G401 (cell line): ENCODE results near the gene PPL. TPM values are rescaled to one million over a fixed set of nuclear protein-coding genes. Genes with fewer than 3 reads are reported as not detected.

Experiments
- DNase-seq: peaks from one replicate; pipeline ENCODE4 v3.0.0-alpha.2; 2015; ENCODE audit warnings: low spot score
- in situ Hi-C: cut with HindIII; loops from 2 replicates; pipeline ENCODE4 v1.10.0; 2016; ENCODE audit warnings: low sequenced_read_pairs, mixed read lengths
- total RNA-seq: library from RNA; depleted of rRNA; stranded (reverse); fragments of >200 nt; shearing (Covaris generic); gene quantifications from 2 replicates; pipeline ENCODE4 v1.2.3, GENCODE V29; 2014

The PPL gene
- total RNA-seq, 1 experiment from 2014 or later, result 41.0 TPM

DNA sequence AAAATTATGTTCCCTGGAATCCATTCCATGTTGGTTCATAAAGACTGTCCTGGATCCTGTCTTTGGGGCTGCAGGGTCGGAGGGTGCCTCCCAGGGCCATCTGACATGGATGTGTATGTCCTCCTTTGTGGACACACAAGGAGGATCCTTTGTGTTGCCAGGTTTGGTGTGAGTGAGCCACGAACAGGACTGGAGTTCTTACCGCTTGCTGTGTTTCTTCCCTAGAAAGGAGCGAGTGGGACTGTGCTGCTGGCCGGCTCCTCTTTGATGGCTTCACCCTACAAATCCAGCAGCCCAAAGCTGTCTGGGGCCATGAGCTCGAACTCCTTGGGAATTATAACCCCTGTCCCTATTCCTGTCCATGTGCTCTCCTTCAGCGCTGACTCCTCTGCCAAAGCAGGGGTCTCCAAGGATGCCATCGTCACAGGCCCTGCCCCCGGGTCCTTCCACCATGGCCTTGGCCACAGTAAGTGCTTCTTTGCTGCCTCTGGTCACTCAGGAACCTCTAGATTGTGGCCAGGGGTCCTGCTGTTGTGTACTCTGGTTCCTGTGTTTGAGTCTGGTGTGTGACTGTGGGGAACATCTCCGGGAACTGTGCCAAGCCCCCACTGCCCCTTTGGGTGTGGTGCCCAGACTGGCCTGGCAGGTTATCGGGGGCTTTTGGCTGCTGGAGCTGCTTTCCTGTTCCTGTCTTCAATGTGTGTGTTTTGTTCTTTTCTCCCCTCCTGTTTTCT is 60.1 kb downstream of the PPL start:
- no peak for DNase-seq
- in situ Hi-C loops, result no loop called here

DNA sequence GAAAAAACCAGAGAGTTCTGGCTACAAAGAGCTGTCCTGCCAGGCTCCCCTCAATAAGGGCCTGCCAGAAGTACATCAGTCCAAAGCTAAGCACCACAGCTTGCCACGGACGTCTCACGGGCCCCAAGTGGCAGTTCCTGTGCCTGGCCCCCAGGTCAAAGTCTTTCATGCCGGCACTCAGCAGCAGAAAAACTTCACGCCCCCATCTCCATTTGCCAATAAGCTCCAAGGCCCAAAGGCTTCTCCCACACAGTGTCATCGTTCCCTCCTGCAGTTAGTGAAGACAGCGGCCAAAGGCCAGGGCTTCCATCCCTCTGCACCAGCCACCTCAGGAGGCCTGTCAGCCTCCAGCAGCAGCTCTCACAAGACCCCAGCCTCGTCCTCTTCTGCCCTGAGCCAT is 62.3 kb downstream of the PPL start:
- DNase-seq, result no peak
- in situ Hi-C loops, result no loop called here

DNA sequence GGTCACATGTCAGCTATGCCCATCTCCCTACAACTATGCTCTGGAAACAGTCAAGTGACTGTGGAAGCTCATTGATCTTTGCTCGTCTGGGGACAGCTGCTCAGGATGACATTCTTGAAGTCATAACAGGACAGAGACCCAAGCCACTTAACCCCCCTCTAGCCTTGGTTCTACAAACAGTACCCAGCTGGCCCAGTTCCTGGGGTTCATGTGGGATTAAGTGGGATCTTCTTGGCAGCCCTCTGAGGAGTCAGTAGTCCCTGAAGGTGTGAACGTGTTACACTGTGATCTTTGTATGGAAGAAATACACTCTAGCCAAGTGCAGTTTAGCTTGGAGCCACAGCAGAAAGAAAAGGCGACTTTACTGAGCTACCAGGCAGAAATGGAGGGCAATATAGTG is 63.9 kb downstream of the PPL start:
- in situ Hi-C loops, result no loop called here
- no peak for DNase-seq

DNA sequence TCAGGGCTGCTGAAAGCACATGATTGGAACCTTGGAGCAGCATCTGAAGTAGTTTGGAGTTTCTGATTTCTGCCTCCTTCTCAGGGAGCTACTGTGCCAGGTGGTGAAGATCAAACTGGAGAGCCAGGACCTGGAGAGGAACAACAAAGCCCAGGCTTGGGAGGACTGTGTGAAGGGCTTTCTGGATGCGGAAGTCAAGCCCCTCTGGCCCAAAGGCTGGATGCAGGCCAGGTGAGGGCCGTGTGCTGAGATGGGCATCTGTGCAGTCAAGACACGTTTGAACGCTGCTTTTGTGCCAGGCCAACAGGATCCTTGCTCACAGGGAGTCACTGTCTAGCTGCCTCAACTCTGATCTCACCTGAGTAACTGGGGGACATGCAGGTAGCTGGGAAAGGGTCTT is 65.9 kb downstream of the PPL start:
- in situ Hi-C loops, result no loop called here

DNA sequence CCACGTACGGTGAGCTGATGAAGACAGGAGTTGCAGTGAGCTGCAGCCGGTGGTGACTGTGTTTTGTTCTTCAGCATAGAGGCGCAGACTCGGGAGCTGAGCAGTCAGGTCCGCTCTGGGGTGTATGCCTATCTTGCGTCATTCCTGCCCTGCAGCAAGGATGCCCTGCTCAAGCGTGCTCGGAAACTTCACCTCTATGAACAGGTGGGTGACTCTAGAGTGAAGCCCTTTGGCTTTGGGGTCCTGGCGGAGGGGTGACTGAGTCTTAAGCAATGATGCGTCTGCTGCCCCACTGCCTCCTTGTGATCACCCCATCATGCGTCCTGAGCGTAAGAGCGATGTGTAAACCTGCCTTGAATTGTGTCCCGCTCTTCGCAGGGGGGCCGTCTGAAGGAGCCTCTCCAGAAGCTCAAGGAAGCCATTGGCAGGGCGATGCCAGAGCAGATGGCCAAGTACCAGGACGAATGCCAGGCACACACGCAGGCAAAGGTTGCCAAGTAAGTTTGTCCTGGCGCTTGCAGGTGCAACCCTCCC is 66.7 kb downstream of the PPL start:
- in situ Hi-C loops, result no loop called here
- DNase-seq, result peak; percentile 87

More for the DNA sequence above, 65.9 kb downstream of the PPL start:
- DNase-seq, result peak; percentile 41

DNA sequence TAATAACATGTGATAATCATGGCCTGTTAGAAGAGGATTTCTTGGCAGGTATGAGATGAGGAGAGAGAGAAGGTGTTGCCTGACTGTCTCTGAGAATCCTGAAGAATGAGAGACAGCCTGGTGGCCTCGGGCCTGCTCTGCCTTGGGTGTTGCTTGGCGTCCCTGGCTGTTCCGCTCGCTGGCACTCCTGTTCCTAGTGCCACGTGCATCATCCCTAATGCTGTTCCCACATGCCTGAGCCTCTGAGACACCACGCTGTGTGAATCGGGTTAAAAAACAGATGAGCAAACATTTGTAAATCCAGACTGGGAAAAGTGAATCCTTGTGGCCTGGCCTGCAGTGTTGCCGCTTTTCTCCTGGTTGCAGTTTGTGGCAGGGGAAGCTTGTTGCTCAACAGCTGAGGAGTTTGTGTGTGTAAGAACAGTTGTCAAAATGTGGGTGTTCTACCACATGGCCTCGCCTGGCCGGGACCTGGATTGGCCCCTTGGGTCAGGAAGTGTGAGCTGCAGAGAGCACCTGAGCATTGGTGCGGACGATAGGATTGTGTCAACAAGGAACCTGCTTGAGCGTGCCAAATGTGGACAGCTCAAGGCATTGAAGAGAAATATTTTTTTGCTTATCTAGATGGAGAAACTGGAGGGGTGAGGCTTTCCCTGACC is 67.7 kb downstream of the PPL start:
- DNase-seq, result peak; percentile 53
- in situ Hi-C loops, result no loop called here

DNA sequence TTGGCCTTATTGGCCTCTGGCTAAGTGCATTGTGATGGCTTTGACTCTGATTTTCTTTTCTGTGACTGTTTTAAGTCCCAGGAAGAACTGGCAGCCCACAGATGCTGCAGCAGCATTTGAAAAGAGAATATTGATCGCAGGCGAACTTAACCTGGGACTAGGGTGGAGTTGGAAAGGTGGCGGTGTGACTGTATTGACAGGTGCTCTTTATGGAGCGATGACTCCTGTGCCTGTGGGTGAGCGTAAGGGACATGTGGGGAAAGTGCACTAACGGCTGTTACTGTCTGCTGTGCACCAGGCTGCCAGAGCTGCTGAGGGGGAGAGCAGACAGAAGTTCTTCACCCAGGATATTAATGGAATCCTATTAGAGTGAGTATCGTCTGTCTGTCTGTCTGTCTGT is 68.4 kb downstream of the PPL start:
- in situ Hi-C loops, result no loop called here
- peak; percentile 21 for DNase-seq

DNA sequence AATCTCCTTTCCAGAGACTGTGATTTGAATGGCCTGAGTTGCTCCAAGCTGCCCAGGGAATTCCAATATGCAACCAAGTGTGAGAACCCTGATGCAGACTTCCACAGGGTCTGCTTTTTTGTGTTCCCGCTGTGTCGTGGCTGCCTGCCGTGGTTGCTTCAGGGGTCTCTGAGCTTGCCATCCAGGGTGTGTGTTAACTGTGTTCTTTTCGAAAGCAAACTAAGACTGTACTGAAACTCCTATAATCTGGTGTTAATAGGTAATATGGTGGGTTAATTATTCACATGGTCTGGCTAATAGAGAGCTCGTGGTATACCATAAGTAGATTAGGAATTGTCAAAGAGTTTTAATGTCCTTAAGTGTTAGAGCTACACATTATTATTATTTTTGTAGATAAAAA is 68.9 kb downstream of the PPL start:
- DNase-seq, result no peak
- in situ Hi-C loops, result no loop called here

DNA sequence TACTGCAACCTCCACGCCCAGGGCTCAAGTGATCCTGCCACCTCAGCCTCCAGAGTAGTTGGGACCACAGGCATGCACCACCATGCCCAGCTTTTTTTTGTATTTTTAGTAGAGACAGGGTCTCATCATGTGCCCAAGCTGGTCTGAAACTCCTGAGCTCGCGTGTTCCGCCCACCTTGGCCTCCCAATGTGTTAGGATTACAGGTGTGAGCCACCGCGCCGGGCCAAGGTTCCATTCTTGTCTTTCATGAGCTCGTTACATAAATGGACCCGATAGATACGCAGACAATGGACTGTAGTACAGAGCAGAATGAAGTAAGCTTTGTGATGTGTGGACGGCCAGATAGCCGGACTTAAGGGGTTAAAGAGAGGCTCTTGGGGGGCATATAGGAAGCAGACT is 70.4 kb downstream of the PPL start:
- in situ Hi-C loops, result no loop called here
- DNase-seq, result no peak

DNA sequence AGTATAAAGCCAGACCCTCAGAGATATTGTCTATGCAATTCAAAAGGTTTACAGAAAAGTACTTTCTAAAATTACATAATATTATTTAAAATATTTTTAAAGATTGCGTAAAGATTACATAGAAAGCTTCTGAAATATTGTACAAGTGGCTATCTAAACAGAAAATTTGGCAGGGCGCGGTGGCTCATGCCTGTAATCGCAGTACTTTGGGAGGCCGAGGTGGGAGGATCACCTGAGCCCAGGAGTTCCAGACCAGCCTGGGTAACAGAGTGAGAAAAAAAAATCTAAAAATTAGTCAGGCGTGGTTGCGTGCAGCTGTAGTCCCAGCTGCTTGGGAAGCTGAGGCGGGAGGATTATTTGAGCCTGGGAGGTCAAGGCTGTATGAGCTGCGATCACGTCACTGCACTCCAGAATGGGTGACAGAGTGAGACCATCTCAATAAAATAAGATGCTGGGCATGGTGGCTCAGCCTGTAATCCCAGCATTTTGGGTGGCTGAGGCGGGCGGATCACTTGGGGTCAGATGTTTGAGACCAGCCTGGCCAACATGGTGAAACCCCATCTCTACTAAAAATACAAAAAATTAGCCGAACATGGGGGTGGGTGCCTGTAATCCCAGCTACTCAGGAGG is 71.6 kb downstream of the PPL start:
- in situ Hi-C loops, result no loop called here
- no peak for DNase-seq

DNA sequence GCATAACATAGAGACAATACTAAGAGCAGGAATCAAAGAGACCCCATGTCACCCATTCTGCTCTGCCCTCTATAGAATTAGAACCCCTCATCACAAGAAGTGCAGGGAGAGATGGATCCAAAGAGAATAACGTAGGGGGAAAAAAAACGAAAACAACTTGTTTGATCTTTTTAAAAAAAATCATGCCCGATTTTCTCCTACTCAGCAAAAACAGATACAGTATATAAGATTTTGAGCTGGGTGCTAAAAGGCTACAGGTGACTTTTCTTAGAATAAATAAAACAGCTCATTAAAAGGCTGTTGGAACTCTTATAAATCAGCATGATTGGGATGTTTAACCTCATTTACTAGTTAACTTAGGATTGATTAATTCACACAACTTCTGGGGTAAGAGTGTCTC is 72.2 kb downstream of the PPL start:
- DNase-seq, result no peak
- in situ Hi-C loops, result no loop called here

DNA sequence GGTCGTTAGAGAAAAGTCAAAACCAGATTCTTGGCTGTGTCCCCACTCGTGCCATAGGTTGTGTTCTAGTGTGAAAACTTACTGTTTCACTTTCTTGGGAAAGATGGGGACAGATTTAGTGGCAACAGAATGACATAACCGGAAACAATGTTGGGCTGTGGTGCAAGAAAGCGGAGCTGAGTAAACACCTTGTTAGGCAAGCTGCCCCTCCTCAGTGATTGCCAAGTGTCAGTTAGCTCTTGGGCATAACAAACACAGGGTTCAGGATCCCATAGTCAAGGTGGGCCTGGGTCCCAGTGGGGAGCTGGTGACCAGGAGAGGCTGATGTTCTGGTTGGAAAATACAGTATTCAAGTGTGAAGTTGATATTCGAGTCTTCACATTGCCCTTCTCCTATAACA is 74.3 kb downstream of the PPL start:
- DNase-seq, result no peak
- in situ Hi-C loops, result no loop called here

DNA sequence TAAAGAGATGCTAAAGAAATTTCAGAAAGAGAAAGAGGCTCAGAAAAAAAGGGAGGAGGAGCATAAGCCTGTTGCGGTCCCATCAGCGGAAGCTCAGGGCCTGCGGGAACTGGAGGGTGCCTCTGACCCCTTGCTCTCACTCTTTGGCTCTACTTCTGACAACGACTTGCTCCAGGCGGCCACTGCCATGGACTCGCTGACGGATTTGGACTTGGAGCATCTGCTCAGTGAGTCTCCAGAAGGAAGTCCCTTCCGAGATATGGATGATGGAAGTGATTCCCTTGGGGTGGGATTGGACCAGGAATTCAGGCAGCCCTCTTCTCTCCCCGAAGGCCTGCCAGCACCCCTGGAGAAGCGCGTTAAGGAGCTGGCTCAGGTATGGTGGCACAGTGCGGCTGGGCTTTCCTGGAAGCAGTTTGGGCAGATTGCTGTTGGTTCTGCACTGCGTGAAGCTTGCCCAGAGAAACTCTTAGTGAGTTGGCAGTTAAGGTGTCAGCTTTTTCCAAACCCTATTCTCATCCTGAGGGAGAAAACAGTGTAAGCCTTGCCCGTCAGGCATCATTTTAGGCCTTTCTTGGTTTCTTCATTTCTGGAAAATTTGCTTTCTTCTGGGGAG is 76.1 kb downstream of the PPL start:
- in situ Hi-C loops, result no loop called here
- peak; percentile 73 for DNase-seq

DNA sequence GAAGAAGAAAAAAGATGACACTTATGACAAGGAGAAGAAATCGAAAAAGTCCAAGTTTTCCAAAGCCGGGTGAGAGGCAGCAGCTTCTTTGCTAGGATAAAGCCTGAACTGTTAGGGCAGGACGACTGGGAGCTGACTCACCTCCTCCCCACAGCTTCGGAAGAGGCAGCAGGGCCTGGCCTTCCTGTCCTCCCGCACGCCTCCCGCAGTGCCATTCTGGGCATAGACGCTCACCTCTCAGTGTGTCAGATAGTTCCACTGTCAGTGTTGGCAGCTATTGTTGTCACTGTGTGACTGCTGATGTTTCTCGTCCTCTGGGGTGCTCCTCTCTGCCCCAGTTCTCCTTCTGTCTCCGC is 77.1 kb downstream of the PPL start:
- DNase-seq, result peak; percentile 88
- in situ Hi-C loops, result no loop called here

DNA sequence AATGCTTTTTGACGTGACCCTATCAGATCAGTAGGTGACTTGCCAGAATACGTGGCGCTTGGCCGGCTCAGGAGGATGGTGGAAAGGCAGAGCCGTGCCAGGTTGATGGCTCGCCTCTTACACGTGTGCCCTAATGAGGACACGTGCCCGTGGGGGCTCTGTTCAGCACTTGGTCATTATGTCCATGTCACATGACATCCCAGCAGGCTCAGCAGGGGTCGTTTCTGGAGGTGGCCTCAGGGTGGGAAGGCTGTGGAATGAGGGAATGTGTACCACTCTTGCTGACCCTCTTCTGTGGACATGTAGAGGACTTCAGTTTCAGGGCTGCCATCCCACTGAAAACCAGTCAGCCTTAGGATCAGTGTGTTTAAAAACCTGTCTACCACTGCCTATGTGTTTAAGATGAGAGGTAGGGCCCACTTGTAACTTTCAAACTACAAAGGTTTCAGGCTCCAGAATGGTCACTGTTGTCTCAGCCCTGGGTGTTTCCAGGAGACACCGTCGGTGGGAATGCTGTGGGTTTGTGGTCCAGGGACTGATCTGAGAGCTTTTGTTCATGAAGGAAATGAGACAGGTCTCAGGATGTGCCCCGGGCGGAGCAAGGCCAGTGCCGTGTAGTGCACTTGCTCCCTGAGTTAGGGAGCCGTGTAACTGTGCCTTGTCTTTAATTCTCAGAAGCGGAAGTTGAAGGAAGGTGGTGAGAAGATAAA is 77.6 kb downstream of the PPL start:
- DNase-seq, result peak; percentile 53
- in situ Hi-C loops, result no loop called here

DNA sequence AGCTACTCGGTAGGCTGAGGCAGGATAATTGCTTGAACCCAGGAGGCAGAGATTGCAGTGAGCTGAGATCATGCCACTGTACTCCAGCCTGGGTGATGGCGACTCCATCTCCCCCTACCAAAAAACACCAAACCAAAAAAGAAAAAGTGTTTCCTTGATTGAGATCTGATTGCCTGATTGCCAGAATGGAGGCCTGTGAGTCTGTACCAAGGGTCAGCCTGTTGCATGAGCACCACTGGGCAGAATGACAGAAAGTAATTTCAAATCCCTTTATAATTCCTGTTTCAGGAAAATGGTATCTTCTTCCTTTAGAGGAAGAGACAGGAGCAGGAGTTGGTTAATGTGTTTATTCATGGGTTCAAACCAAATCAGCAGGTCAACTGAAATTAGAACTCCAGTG is 81.1 kb downstream of the PPL start:
- no peak for DNase-seq
- in situ Hi-C loops, result no loop called here

DNA sequence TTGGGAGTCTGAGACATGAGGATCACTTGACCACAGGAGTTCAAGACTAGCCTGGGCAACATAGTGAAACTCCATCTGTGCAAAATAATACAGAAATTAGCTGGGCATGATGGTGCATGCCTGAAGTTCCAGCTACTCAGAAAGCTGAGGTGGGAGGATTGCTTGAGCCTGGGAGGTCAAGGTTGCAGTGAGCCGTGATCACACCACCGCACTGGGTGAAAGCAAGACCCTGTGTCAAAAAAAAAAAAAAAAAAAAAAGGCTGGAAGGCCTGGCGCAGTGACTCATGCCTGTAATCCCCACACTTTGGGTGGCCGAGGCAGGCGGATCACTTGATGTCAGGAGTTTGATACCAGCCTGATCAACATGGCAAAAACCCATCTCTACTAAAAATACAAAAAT is 81.6 kb downstream of the PPL start:
- DNase-seq, result no peak
- in situ Hi-C loops, result no loop called here

DNA sequence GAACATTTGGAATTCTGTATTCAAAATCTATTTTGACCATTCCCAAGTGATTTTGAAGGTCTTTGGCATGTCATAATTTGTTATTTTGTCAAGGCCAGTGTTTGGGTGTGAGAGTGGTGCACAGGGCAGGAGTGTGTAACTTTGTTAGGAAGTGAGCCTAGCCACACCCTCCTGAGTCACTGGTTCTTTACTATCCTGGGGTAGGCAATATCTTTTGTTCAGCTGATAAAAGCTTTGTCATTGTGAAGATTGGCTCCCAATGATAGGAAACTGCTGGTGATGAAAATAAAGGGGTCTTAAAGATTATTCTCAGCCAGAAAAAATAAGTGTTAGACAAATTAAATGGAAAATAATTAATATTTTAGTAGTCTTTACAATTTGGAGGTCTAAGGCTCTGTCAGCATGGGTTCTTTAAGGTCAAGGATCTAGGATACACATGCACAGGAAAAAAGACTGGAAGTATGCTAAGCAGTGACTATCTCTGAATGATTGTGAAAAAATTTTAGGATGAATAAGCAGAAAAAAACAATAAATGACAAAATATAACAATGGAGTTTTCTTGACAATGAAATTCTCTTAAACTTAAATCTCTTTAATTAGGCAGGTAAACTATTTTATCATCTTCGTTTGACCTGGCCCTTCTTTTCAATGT is 84.6 kb downstream of the PPL start:
- in situ Hi-C loops, result no loop called here
- no peak for DNase-seq

DNA sequence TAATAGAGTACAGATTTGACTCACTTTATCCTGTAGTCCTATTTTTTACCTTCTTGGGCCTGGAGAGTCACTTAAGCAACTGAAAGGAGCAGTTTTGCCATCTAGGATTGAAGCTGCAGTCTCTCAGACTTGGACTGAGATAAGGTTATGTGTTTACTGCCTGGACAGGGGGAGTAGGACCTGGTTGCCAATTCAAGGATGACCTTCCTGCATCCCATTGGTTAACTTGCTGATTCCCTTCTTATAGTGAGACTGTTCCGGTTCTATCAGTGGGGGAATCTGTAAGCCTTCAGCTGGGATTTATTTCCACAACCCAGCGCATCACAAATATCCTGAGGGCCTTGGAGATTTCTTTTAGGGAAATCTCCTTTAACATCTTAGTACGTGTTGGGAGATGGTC is 86.7 kb downstream of the PPL start:
- no peak for DNase-seq
- in situ Hi-C loops, result no loop called here
